Rectal smooth muscle tissue (tissue), 1 donor: ENCODE measurements around the gene ZIC3.

Source experiments
- H3K27ac ChIP-seq: one replicate; pipeline ENCODE4 v1.7.0; 2013; ENCODE audit warnings: low read depth, low read length, inconsistent platforms
- H3K27me3 ChIP-seq: one replicate; pipeline ENCODE4 v1.7.0; 2013; ENCODE audit warnings: low read length; ENCODE audit not compliant: control insufficient read depth, insufficient read depth
- H3K36me3 ChIP-seq: one replicate; pipeline ENCODE4 v1.7.0; 2013; ENCODE audit warnings: low read length; ENCODE audit not compliant: control insufficient read depth, insufficient read depth
- H3K4me1 ChIP-seq: one replicate; pipeline ENCODE4 v1.7.0; 2013; ENCODE audit warnings: low read length; ENCODE audit not compliant: control insufficient read depth, insufficient read depth
- H3K4me3 ChIP-seq: one replicate; pipeline ENCODE4 v1.7.0; 2013; ENCODE audit warnings: low read length
- H3K9ac ChIP-seq: one replicate; pipeline ENCODE4 v1.7.0; 2013; ENCODE audit warnings: low read length

ZIC3 gene

DNA sequence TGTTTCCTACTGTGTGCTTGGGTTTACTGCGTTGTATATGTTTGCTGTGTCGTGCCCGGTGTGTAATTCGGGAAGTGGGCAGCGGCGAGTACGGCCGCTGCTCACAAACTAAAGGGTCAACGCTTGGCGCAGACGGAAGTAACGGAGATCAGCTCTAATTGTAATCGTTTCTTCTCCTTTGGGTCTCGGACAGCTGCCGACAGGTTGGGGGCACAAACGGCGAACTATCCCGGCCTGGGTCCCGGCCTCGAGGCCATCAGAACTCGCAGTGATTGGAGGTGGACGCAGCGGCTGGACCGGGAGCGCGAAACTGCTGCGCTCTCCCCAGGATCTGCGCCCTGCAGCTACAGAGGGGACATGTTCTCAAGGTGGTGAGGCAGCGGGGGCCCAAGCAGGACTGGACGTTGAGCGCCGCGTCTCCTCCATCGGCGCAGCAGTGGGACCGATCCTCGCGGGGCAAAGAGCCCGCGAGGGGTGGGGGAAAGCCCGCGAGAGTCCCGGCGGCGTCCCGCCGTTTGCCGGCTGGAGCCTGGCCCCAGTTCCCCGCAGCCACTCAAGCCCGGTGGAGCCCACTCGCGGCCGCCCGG, 516 bp upstream of the ZIC3 start:
- H3K27me3 ChIP-seq, result peaks cover 22% of the 10 kb centered on the region
- no peaks in the 10 kb centered on the region for H3K36me3 ChIP-seq
- H3K9ac ChIP-seq, result no peak overlapping the region
- no peaks in the 10 kb centered on the region for H3K4me1 ChIP-seq
- no peak overlapping the region for H3K27ac ChIP-seq
- peak overlapping the region; percentile 53 for H3K4me3 ChIP-seq

- Histone ChIP-seq H3K9ac (no peak overlapping the region), H3K36me3 (no peaks in the 10 kb centered on the region), H3K27me3 (peaks cover 24% of the 10 kb centered on the region)
These were observed 1.1 kb downstream of the ZIC3 start for GRCh38 chrX:137566746-137567679.

GRCh38 chrX:137567682-137568232, 1.8 kb downstream of the ZIC3 start:
- H3K27ac ChIP-seq, result no peak overlapping the region
- no peak overlapping the region for H3K9ac ChIP-seq
- H3K36me3 ChIP-seq, result no peaks in the 10 kb centered on the region
- H3K4me1 ChIP-seq, result no peaks in the 10 kb centered on the region
- H3K4me3 ChIP-seq, result no peak overlapping the region
- peaks cover 27% of the 10 kb centered on the region for H3K27me3 ChIP-seq

More at GRCh38 chrX:137566746-137567679, 1.1 kb downstream of the ZIC3 start:
- Histone ChIP-seq H3K27ac (no peak overlapping the region), H3K4me3 (peak overlapping the region; percentile 53), H3K4me1 (no peaks in the 10 kb centered on the region)

DNA sequence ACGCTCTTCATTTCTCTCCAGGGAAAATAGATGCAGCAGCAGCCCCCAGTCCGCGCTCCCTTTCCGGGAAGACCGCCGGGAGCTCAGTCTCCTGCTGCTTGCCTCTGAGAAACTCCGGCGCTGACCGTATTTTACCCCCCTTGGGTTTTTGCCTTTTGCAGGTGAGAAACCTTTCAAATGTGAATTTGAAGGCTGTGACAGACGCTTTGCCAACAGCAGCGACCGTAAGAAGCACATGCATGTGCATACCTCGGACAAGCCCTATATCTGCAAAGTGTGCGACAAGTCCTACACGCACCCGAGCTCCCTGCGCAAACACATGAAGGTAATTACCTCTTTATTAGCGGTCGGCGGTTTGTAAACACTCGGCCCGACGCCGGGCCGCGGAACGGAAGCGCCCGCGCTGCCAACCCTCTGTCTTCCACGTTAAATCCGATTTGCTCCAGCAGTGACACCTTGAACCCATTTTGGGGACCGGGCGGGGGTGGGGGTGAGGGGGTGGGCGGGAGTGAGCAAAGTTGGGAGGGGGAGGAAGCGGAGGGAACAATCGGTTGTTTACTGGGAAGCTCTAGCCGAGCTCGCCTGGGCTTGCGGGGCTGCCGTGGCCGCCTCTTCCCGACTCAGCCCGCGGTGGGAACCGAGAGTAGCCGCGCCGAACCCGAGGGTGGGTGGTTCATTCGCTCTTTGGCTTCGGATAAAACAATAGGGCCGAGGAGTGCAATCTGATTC, 3.0 kb downstream of the ZIC3 start:
- Histone ChIP-seq H3K27ac (no peak overlapping the region), H3K4me3 (no peak overlapping the region), H3K36me3 (no peaks in the 10 kb centered on the region), H3K4me1 (no peaks in the 10 kb centered on the region), H3K9ac (no peak overlapping the region), H3K27me3 (peaks cover 32% of the 10 kb centered on the region)

GRCh38 chrX:137569470-137569891, 3.6 kb downstream of the ZIC3 start:
- H3K36me3 ChIP-seq, result no peaks in the 10 kb centered on the region
- H3K4me1 ChIP-seq, result no peaks in the 10 kb centered on the region
- no peak overlapping the region for H3K9ac ChIP-seq
- peaks cover 32% of the 10 kb centered on the region for H3K27me3 ChIP-seq
- H3K4me3 ChIP-seq, result no peak overlapping the region
- H3K27ac ChIP-seq, result no peak overlapping the region

- no peak overlapping the region for H3K27ac ChIP-seq
- H3K9ac ChIP-seq, result no peak overlapping the region
- H3K4me1 ChIP-seq, result no peaks in the 10 kb centered on the region
- no peak overlapping the region for H3K4me3 ChIP-seq
- H3K36me3 ChIP-seq, result no peaks in the 10 kb centered on the region
- H3K27me3 ChIP-seq, result peaks cover 29% of the 10 kb centered on the region
These were observed 7.6 kb downstream of the ZIC3 start for GRCh38 chrX:137573324-137574101.

GRCh38 chrX:137574102-137574783, 8.3 kb downstream of the ZIC3 start:
- no peaks in the 10 kb centered on the region for H3K4me1 ChIP-seq
- H3K36me3 ChIP-seq, result no peaks in the 10 kb centered on the region
- H3K27ac ChIP-seq, result no peak overlapping the region
- no peak overlapping the region for H3K9ac ChIP-seq
- peaks cover 29% of the 10 kb centered on the region for H3K27me3 ChIP-seq
- H3K4me3 ChIP-seq, result no peak overlapping the region

- Histone ChIP-seq H3K27ac (no peak overlapping the region), H3K9ac (no peak overlapping the region), H3K27me3 (peaks cover 28% of the 10 kb centered on the region), H3K4me1 (no peaks in the 10 kb centered on the region), H3K36me3 (no peaks in the 10 kb centered on the region), H3K4me3 (no peak overlapping the region)
These were observed 8.9 kb downstream of the ZIC3 start for GRCh38 chrX:137574784-137575293.

DNA sequence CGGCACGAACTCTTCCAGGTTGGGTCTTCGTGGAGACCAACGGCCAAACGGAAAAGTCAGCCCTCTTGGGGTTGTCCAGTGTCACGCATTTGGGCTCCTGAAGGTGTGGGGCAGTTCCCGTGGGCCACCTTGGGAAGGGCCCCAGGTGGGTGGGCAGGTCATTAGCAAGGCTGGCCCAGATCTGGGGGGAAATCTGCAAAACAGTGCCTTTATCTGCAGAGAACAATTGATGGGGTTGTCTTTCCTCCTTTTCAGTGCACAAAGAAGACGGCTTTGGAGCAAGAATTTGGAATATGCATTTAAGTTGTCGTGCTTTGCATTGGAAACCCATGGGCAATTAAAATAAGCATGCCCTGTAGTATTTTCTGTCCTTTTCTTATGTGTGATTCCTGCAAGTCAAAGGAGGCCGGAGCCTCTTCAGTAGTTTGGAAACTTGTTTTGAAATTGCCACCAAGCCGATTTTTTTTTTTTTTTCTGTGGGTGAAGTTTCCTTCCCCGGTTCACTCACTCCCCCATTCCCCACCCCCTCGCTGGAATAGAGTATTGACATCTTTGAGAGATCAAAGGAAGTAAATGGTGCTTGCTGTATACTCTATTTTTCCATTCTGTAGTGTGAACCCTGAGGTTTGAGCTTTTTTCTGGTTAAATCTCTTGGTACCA, 9.8 kb downstream of the ZIC3 start:
- Histone ChIP-seq H3K36me3 (no peaks in the 10 kb centered on the region), H3K4me1 (no peaks in the 10 kb centered on the region), H3K4me3 (no peak overlapping the region), H3K9ac (no peak overlapping the region), H3K27ac (no peak overlapping the region), H3K27me3 (peaks cover 21% of the 10 kb centered on the region)

- Histone ChIP-seq H3K27me3 (no peaks in the 10 kb centered on the region), H3K4me1 (no peaks in the 10 kb centered on the region), H3K4me3 (no peak overlapping the region), H3K27ac (no peak overlapping the region), H3K36me3 (no peaks in the 10 kb centered on the region), H3K9ac (no peak overlapping the region)
These were observed 21.2 kb downstream of the ZIC3 start for GRCh38 chrX:137587151-137587550.

GRCh38 chrX:137600769-137601168, 34.8 kb downstream of the ZIC3 start:
- no peaks in the 10 kb centered on the region for H3K4me1 ChIP-seq

More at GRCh38 chrX:137600769-137601168, 34.8 kb downstream of the ZIC3 start:
- Histone ChIP-seq H3K4me3 (no peak overlapping the region), H3K36me3 (no peaks in the 10 kb centered on the region), H3K27ac (no peak overlapping the region), H3K27me3 (no peaks in the 10 kb centered on the region), H3K9ac (no peak overlapping the region)
